ENCODE data around the gene MTF1.
"Not testable (repeated sequence)": the region's sequence is repeated elsewhere in the genome, so short reads cannot be mapped to it uniquely, and the experiment has no call there.

The MTF1 gene

GRCh38 chr1:37794372-37795339, 64.7 kb downstream of the MTF1 start:
- DNase-seq (ENCODE audit: low read depth in 1 of 2, low spot score in 1 of 2) = no peak

DNA sequence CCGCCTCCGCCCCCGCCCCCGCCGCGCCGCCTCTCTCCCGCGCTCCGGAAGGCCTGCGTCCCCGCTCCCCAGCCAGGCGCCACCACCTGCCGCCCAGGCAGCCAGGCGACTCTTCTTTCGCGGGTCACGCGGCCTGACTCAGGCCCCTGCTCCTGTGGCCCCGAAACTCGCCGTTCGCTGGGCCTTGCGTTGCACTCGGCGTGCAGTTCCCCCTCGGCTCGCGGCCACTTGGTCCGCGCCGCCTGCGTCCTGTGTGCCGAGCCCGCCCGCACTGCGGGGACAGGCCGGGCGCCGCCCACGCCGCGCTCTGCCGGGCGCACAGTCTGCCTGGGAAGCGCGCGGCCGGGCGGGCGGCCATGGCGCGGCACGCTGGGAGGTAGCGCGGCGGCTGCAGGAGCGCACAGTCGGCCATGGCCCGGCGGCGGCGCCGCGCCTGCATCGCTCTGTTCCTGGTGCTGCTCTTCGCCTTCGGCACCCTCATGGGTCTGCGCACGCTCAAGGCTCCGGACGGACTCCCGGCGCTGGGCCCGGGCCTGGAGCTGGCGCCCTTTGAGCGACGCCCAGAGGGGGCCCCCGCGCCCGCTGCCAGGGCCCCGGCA, 65.5 kb downstream of the MTF1 start, which contains the start of gene MANEAL:
Gene MANEAL, plus strand, starts transcription at position 75 of the 599 bp plus-strand sequence. Its CDS starts 336 bp downstream, at position 411.
- DNase-seq (ENCODE audit: low read depth in 1 of 2, low spot score in 1 of 2) = no peak

GRCh38 chr1:37792943-37793686, 66.3 kb downstream of the MTF1 start:
- no peak for DNase-seq (ENCODE audit: low read depth in 1 of 2, low spot score in 1 of 2)

DNA sequence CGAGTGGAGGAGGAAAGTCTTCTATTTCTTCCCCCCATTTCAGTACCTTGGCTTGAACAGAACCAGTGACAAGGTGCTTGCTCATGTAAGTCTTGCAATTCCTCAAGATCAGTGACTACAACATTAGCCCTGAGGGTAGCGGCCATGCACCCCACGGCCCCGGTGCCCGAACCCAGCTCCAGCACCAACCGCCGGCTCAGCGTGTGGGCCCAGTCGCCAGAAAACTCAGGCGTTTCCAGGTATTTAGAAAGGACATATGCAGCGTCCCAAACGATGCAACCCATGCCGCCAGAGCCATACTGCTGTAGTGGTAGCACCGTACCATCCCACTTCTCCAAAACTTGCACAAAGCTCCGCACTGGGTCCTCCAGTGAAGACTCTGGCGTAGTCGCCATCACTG, 76.9 kb downstream of the MTF1 start:
- no peak for DNase-seq (ENCODE audit: low read depth in 1 of 2, low spot score in 1 of 2)

- DNase-seq (ENCODE audit: low read depth in 1 of 2, low spot score in 1 of 2) = no peak
These were observed 80.7 kb downstream of the MTF1 start for GRCh38 chr1:37778654-37779053.

GRCh38 chr1:37776946-37777516, 82.4 kb downstream of the MTF1 start:
- DNase-seq (ENCODE audit: low read depth in 1 of 2, low spot score in 1 of 2) = no peak

DNA sequence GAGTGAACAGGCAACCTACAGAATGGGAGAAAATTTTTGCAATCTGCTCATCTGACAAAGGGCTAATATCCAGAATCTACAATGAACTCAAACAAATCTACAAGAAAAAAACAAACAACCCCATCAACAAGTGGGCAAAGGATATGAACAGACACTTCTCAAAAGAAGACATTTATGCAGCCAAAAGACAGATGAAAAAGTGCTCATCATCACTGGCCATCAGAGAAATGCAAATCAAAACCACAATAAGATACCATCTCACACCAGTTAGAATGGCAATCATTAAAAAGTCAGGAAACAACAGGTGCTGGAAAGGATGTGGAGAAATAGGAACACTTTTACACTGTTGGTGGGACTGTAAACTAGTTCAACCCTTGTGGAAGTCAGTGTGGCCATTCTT, 88.0 kb downstream of the MTF1 start:
- DNase-seq (ENCODE audit: low read depth in 1 of 2, low spot score in 1 of 2) = not testable (repeated sequence)

DNA sequence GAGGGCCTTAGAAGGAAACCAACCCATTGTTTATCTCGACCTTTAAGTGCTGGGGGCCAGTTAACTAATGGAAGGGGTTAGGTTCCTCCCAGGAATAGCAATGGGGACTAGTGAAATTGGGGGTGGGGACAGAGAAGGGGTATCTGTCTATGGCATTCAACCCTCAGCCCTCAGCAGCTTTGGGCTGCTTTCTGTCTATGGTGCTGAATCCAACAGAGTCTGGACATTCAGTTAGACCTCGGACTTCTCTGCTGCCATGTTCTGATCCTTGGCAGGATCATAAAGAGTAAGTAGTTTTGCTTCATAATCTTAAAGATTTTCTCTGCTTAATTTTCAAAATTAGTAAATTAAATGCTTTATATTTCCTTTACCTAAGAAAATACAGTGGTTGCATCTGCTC, 91.9 kb downstream of the MTF1 start:
- no peak for DNase-seq (ENCODE audit: low read depth in 1 of 2, low spot score in 1 of 2)

DNA sequence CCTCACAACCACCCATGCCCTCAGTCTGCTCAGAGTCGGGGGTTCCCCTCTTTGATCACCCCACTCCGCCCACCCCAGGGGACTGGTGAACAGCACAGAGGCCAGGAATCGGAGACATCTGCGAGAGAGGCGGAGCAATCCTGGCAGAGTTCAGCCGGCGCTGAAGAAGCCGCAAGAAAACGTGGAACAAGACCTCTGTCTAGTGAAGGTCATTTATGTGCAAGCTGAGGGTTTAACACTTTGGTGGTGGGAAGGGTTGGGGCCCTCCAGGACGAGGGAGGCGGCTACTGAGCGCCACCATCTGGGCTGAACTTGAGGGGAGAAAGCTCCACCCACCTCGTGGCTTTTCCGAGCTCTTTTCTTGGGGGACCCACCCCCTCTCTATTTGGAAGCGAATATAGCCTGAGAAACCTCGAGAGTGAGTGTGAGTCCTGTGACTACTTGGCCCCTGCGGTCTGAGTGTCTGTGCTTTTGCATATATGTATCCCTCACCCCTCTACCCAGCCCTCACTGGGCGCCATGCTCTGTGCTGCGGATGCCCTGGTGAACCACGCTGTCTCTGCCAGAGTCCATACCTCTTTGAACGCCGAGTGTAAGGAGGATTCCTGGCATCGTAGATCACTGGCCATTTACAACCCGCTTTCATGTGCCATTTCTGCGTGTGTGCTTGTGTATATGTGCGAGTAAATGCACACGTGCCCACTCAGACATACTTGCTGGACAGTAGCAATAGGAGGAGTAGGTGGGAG, 93.3 kb downstream of the MTF1 start:
- no peak for DNase-seq (ENCODE audit: low read depth in 1 of 2, low spot score in 1 of 2)

DNA sequence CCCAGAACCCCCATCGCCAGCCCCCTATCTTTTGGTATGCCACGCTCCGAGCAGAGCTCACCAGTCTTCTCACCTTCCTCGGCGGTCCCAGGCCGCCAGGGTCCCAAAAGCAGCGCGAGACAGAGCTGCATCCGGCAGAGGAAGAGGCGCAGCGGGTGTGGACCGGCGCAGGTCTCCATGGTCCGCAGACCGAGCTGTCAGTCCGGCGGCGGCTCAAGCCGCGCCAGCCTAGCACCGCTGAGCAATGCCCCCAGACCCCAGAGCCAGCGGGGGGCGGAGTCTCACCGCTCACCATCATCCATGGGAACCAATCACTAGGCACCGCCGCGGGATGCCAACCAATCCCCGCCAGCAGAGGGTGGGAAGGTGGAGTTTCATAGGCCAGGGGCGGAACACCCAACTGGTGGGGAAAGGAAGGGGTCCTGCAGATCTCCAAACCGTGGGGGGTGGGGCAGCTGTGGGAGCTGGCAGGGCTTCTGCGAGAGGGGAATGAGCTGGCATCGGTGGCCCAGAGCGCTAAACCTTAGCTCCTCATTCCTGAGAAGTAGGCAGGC, 94.4 kb downstream of the MTF1 start, which contains the start of gene EPHA10:
Gene EPHA10, minus strand, starts transcription at position 233 of the 554 bp plus-strand sequence. Its CDS starts 54 bp downstream, at position 179.
- DNase-seq (ENCODE audit: low read depth in 1 of 2, low spot score in 1 of 2) = no peak

- no peak for DNase-seq (ENCODE audit: low read depth in 1 of 2, low spot score in 1 of 2)
These were observed 95.0 kb downstream of the MTF1 start for GRCh38 chr1:37764414-37764825.

GRCh38 chr1:37763791-37764413, 95.5 kb downstream of the MTF1 start:
- DNase-seq (ENCODE audit: low read depth in 1 of 2, low spot score in 1 of 2) = no peak

DNA sequence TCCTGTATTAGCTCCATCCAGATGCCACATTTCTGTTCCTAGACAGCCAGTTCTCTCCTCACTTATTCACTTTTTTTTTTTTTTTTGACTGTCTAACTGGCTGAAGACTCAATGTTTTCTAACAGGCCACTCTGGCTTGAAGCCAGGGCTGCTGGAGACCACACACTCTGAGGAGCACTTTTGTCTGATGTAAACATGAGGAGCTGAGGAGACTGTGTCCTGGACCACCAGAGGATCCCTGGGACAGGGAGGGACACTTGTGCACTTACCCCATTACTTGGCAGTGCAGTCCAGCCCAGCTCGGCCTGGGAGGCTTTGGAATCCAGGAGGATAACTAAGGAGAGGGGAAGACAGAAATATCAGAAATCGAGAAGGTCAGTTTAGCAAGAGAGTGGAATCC, 96.9 kb downstream of the MTF1 start:
- no peak for DNase-seq (ENCODE audit: low read depth in 1 of 2, low spot score in 1 of 2)

- DNase-seq (ENCODE audit: low read depth in 1 of 2, low spot score in 1 of 2) = no peak
These were observed 97.8 kb downstream of the MTF1 start for GRCh38 chr1:37761416-37762095.

Measured in activated T-helper 1 cell treated with anti-CD3 and anti-CD28 coated beads, Interleukin-2, amount 50 U/mL, for 16 hours (primary cell).